Muscle layer of colon (tissue), 2 donors: ENCODE results near the gene MGRN1.

ENCODE experiments used
- H3K27ac ChIP-seq: one replicate; pipeline ENCODE4 v1.7.0; 2013; ENCODE audit warnings: low read depth, mild to moderate bottlenecking, low read length, moderate library complexity
- H3K27me3 ChIP-seq, 2 donors: one replicate each; pipeline ENCODE4 v1.7.0; 2013; ENCODE audit warnings: low read length in 2 of 2, mild to moderate bottlenecking in 2 of 2; ENCODE audit not compliant: insufficient read depth in 2 of 2, control insufficient read depth in 1 of 2
- H3K36me3 ChIP-seq: one replicate; pipeline ENCODE4 v1.7.0; 2013; ENCODE audit warnings: mild to moderate bottlenecking, low read length; ENCODE audit not compliant: insufficient read depth
- H3K4me1 ChIP-seq: one replicate; pipeline ENCODE4 v1.7.0; 2013; ENCODE audit warnings: mild to moderate bottlenecking, low read length; ENCODE audit not compliant: insufficient read depth
- H3K4me3 ChIP-seq, 2 donors: one replicate each; pipeline ENCODE4 v1.7.0; 2013; ENCODE audit warnings: low read length in 2 of 2, low read depth in 1 of 2, mild to moderate bottlenecking in 1 of 2, moderate library complexity in 1 of 2
- H3K9ac ChIP-seq: one replicate; pipeline ENCODE4 v1.7.0; 2013; ENCODE audit warnings: low read length
- H3K9me3 ChIP-seq: one replicate; pipeline ENCODE4 v1.7.0; 2013; ENCODE audit warnings: mild to moderate bottlenecking, low read length
- donor health status: abdominal sarcoma.
- donor health status: Adenocarcinoma of cecum.

The MGRN1 gene

DNA sequence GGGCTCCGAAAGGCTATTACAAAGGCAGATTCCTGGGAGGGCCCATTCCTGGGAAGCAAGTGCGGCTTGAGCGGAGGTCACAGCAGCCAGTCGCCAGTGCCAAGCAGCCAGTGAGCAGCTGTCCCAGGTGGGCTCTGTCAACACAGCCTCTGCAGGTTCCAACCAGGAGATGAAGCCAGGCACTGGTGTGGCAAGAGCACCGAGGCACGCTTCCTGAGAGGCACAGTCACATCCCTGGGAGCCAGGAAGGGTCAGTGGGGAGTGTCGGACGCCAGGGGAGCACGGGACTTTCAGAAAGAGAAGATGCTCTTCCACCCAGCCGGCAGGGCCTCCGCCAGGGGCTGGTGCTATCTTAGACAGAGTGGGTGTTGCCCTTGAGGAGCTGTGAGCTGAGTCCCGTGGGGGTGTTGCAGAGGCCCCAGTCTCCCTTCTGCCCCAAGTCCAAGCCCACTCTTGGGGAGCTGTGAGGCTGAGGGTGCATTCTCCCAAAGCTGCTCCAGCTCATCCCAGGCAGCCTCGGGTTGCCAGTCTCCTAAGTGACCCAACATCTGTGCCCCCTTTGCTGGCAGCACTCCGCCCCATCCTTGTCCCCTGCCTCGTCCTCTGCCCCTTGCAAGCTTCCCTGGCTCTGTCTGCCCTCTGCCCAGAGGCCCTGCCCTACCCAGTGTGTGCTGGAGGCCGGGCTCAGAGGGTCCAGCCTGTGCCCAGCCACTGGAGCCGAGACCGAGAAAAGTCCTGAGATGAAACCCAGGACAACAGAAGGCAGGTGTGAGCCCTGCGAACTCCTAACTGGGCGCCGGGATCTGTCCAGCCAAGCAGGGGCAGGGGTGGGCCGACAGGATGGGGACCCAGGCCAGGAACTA lies 16.6 kb upstream of the MGRN1 start:
- Histone ChIP-seq H3K4me1 (peaks cover 25% of the 10 kb centered on the region), H3K9ac (no peak overlapping the region), H3K9me3 (no peaks in the 10 kb centered on the region), H3K36me3 (no peaks in the 10 kb centered on the region), H3K4me3 (no peak overlapping the region), H3K27ac (no peak overlapping the region), H3K27me3 (no peaks in the 10 kb centered on the region)

DNA sequence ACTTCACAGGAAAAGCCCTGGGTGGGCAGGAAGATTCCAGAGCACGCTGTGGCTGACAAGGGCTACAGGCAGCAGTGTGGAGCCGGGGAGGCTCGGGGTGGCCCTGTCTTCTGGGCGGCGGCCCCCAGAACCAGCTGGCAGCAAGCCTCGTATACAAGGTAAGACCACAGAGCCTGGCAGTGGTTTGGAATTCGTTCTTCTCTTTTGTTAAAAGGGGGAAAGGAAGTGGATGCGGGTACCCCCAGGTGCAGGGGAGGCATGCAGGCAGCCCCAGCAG lies 16.0 kb upstream of the MGRN1 start:
- Histone ChIP-seq H3K9me3 (no peaks in the 10 kb centered on the region), H3K4me3 (no peak overlapping the region), H3K4me1 (peaks cover 30% of the 10 kb centered on the region), H3K9ac (no peak overlapping the region), H3K27me3 (no peaks in the 10 kb centered on the region), H3K36me3 (no peaks in the 10 kb centered on the region), H3K27ac (no peak overlapping the region)

DNA sequence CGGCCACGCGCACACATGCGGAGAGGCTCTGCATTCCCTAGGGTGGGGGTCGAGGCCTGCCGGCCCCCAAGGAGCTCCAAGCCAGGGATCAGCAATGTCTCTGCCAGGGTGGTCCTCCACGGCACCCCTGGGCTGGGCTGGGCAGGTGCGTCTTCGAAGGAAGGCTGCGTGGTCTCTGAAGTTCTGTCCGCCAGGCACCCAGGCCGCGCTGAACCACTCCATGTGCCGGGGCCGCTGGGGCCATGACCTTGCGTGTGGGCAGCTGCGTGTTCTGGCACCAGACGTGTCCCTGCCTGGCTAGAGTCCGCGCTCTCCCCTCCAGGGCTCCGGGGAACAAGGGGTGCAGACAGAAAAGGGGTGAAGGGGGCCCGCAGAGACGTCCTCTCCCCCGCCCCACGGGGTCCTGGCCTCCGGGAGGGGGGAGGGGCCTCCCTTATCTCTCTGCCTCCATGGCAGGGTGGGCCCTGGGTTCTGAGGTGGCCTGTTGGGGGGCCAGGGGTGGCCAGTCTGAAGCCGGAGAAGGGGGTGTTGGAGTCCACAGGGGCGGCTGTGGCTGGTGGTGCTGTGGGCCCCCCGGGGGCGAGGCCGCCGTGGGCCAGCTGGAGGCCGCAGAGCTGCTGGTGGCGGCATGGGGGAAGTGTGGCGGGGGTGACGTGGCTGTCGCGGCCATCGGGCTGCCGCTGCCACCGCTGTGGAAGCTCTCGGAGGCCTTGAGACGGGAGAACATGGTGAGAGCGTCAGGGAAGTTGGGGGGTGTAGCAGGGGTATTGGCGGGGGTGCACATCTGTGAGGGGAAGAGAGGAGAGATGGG lies 15.2 kb upstream of the MGRN1 start:
- Histone ChIP-seq H3K9ac (no peak overlapping the region), H3K4me1 (peaks cover 30% of the 10 kb centered on the region), H3K9me3 (no peaks in the 10 kb centered on the region), H3K36me3 (no peaks in the 10 kb centered on the region), H3K27ac (no peak overlapping the region), H3K4me3 (no peak overlapping the region), H3K27me3 (no peaks in the 10 kb centered on the region)

DNA sequence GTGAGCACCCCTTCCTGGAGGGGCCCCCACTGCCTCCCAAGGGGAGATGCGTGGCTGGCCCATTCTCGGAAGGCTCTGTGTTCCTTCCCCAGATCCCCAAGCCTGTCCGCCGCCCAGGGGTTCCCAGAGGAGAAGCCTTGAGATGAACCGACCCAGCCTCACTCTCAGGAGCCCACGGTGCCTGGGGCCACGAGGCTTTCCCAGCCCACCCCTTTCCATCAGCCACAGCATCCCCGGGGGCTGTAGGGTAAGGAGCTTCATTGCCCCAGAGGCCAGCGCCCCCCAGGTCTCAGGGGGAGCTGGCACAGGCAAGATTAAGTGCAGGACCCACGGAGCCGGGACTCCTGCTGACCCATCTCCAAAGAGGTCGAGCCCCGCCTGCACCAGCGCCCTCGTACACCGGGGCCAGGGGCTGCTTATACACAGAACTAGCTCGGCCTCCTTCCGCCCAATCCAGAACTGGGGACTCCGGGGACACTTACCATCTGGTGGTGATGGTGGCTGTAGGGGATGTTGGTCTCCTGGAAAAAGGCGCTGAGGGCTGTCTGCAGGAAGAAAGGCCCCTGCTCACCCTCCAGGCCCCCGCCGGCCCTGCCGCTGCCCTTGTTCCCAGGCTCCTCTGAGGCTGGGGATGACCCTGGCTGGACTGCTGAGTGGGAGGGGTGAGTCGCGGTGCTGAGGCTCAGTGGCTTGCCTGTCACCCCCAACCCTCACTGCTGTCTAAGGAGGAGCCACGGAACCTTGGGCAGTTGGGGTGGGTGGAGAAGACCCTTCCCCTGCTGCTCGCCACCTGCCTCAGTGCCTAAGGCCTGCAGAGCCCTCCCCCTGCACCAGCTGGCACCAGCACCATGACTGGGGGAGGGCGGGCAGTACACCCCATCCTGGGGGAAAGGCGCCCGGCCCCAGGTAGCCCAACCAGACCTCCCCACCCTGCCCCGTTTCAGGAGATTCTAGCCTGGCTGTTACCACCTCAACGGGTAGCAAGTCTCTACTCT lies 14.3 kb upstream of the MGRN1 start:
- H3K27me3 ChIP-seq, result no peaks in the 10 kb centered on the region
- H3K9me3 ChIP-seq, result no peaks in the 10 kb centered on the region
- H3K9ac ChIP-seq, result no peak overlapping the region
- H3K36me3 ChIP-seq, result no peaks in the 10 kb centered on the region
- H3K4me1 ChIP-seq, result peaks cover 34% of the 10 kb centered on the region
- no peak overlapping the region for H3K27ac ChIP-seq
- no peak overlapping the region for H3K4me3 ChIP-seq

DNA sequence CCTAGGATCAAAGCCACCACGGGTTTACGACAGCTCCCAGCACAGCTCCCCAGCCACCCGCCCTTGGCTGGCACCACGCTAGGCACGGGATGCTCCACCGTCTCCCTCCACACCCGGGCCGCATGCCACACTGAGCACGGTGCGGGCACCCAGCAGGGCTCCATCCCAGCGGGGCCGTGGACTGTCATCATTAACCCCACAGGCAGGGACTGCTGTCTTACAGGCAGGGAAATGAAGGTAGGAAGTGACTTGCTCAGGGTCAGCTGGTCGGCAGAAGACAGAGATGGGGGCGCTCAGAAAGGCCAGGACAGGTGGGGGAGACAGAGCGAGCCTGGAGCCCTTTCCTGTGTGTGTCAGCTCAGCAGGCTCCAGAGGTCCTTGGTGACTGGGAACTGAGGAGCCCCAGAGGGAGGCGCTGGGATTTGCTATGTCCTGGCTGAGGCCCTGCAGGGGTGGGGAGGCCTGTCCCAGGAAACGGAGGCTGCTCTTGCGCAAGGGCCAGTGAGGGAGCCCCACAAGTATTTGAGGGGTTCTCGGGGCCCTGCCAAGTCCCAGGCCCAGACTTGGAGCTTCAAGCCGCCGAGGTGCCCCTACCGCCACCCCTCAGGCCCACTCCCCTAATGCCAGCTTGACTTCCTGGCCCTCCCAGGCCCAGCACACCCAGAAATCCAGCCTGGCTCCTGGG lies 13.1 kb upstream of the MGRN1 start:
- H3K27me3 ChIP-seq, result no peaks in the 10 kb centered on the region
- H3K27ac ChIP-seq, result peak overlapping the region; percentile 49
- H3K4me1 ChIP-seq, result peaks cover 41% of the 10 kb centered on the region
- H3K9ac ChIP-seq, result no peak overlapping the region
- H3K4me3 ChIP-seq, result no peak overlapping the region
- no peaks in the 10 kb centered on the region for H3K9me3 ChIP-seq
- H3K36me3 ChIP-seq, result no peaks in the 10 kb centered on the region

DNA sequence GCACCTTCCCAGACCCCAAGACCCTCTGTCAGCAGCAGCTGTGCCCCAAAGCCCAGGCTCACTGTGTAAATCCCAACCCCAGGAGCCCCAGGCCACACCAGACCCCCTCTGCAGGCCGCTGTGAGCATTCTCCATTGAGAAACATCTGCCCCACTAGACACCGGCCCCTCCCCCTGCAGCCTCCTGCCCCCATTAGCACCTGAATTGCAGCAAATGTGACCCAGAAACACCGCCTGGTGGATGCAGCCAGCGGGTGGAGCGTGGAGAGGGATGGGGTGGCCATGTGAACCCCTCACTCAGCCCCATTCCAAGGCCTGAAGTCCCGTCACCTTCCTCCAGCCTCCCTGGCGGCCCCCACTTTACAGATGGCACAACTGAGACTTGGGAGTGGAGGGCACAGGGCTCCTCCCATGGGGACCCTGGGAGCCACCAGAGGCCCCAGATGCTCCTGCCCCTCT lies 12.1 kb upstream of the MGRN1 start:
- peak overlapping the region; percentile 16 to 84 for H3K4me3 ChIP-seq
- H3K4me1 ChIP-seq, result peaks cover 50% of the 10 kb centered on the region
- H3K9ac ChIP-seq, result peak overlapping the region; percentile 75
- H3K27me3 ChIP-seq, result no peaks in the 10 kb centered on the region
- no peaks in the 10 kb centered on the region for H3K36me3 ChIP-seq
- H3K9me3 ChIP-seq, result no peaks in the 10 kb centered on the region
- no peak overlapping the region for H3K27ac ChIP-seq

DNA sequence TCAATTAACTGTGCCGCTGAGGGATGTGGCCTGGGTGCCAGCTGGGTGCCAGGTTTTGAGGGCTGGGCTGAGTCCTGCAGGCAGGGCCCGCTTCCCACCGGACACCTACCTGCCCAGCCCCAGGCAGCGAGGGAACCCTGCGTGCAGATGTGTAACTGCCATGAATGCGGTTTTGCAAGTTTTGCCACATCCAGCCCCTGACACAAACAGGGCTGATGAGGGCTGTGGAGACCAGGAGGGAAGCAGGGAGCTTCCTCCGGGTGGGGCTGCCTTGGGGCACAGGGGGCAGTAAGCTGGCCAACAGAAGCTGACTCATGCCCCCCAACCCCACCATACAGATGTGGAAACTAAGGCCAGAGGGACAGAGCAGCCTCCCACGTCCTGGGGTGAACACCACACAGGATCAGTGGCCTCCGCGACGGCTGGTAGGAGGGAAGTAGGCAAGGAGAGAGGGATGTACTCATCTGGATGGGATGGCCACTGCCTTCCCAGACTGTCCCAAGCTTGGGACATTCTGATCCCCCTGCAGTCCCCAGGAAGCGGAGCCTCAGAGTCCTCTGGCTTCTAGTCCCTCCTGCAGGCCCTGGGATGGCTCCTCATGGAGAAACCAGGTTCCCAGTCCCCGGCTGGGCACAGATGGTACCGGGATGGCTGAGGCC lies 11.5 kb upstream of the MGRN1 start:
- H3K27ac ChIP-seq, result peak overlapping the region; percentile 65
- no peaks in the 10 kb centered on the region for H3K36me3 ChIP-seq
- peaks cover 55% of the 10 kb centered on the region for H3K4me1 ChIP-seq
- H3K27me3 ChIP-seq, result no peaks in the 10 kb centered on the region
- peak overlapping the region; percentile 75 for H3K9ac ChIP-seq
- peak overlapping the region; percentile 58 to 84 for H3K4me3 ChIP-seq
- H3K9me3 ChIP-seq, result no peaks in the 10 kb centered on the region

DNA sequence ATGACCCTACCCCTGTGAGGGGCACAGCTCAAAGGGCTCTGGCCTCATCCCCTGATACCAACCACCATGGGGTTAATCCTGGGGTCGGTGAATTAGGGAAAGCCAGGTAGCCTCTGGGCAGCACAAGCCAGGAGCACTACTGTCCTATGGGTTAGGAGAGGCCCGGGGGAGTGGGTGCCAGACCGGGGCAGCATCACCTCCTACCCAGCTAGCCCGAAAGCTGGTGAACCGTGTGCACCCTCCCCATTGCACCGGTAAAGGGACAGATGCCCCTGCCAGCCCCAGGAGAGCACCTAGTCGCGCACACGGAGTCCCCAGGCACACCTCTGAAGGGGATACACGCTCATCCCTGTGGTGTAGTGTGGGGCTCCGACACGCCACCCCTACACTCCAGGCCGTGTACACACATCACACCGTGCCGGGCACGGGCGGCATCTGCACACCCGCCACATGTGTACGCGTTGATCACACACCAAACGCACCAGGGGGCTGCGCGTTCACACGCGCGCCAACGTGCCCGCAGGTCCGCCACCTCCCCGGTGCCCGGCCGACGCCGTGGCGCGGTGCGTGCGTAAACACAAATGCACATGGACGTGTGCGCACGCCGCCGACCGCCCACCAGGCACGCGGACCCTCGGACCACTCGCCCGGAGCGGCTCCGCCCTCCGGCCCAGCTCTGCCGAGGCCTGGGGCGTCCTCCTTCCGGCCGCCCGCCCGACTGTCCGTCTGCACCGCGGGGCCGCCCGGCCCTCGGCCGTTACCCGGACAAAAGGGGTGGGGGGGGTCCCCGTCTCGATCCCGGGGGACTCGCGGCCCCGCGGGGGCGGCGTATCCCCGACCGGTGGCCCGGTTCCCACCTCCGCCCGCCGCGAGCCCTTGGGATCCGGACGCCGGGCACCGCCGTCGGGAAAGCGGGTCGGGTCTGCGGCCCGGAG lies 10.7 kb upstream of the MGRN1 start:
- Histone ChIP-seq H3K9ac (peak overlapping the region; percentile 75), H3K36me3 (no peaks in the 10 kb centered on the region), H3K4me3 (peak overlapping the region; percentile 58 to 84), H3K27me3 (no peaks in the 10 kb centered on the region), H3K4me1 (peaks cover 58% of the 10 kb centered on the region), H3K9me3 (no peaks in the 10 kb centered on the region), H3K27ac (peak overlapping the region; percentile 65)

DNA sequence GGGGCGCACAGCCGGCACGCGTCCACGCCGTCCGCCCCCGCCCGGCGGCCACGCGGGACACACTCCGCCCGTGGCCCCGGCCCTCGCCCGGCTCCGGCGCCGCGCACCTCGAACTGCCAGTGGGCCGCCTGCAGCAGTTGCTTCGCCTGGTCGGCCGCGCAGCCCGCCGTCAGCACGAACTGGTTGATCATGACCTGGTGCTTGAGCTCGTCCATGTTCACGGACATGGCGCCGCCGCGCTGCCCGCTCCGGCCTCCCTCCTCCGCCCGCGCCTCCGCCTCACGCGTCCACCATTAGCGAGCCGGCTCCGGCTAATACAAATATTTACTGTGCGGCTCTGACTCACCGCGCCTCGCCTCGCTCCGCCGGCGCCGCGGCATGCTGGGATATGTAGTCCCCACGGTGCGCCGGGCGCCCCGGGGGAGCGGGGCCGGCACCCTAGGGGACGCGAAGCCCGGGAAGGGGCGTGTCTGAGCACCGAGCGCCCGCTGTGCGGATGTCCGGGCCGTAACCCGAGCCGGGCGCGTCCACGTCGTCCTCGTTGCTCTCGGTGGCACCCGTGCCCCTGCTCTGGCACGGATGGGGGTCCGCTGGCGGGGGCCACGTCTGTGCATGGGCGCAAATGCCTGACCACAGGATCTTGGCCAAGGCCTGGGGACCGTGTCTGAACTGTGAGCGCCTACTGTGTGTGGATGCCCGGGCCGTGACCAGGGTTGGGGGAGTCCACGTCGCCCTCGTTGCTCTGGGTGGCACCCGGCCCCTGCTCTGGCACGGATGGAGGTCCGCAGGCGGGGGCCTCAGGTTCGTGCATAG lies 9.8 kb upstream of the MGRN1 start, which contains the start of gene UBALD1:
UBALD1 (minus strand) TSS at position 318 of the 813 bp plus-strand sequence; CDS start at position 227, 91 bp downstream.
- Histone ChIP-seq H3K4me1 (peaks cover 58% of the 10 kb centered on the region), H3K4me3 (peak within 1 kb of the TSS; percentile 58 to 84), H3K9ac (peak within 1 kb of the TSS; percentile 75), H3K36me3 (no peaks in the 10 kb centered on the region), H3K27ac (peak within 1 kb of the TSS; percentile 81), H3K9me3 (no peaks in the 10 kb centered on the region), H3K27me3 (no peaks in the 10 kb centered on the region)
